OCI-LY7 (cell line): ENCODE data around the gene GRAMD1B.

ENCODE experiments used
- CTCF ChIP-seq: fragments of 200-600 bp; sonication (generic); conservative IDR thresholded peaks from 2 replicates; pipeline ENCODE4 v1.5.1; 2014; ENCODE audit warnings: mild to moderate bottlenecking, antibody characterized with exemption, low read length, moderate library complexity, mixed read lengths
- EZH2phosphoT487 ChIP-seq: fragments of 200-600 bp; sonication (generic); IDR thresholded peaks from 2 replicates; pipeline ENCODE4 v1.6.1; 2018; ENCODE audit warnings: low read depth, borderline replicate concordance, mild to moderate bottlenecking, mixed run types, antibody characterized with exemption, low read length, moderate library complexity, mixed read lengths

GRCh38 chr11:123437236-123437979 lies 7.3 kb downstream of the GRAMD1B start:
- TF ChIP-seq CTCF, result no peak
- TF ChIP-seq EZH2phosphoT487, result no peak
